HK-2 (cell line): ENCODE measurements around the gene STOML1.
"Not testable (repeated sequence)": the region's sequence is repeated elsewhere in the genome, so short reads cannot be mapped to it uniquely, and the experiment has no call there.

Source experiments
- DNase-seq: peaks from one replicate; pipeline ENCODE4 v3.0.0-alpha.2; 2018; ENCODE audit not compliant: unreplicated experiment

The STOML1 gene

DNA sequence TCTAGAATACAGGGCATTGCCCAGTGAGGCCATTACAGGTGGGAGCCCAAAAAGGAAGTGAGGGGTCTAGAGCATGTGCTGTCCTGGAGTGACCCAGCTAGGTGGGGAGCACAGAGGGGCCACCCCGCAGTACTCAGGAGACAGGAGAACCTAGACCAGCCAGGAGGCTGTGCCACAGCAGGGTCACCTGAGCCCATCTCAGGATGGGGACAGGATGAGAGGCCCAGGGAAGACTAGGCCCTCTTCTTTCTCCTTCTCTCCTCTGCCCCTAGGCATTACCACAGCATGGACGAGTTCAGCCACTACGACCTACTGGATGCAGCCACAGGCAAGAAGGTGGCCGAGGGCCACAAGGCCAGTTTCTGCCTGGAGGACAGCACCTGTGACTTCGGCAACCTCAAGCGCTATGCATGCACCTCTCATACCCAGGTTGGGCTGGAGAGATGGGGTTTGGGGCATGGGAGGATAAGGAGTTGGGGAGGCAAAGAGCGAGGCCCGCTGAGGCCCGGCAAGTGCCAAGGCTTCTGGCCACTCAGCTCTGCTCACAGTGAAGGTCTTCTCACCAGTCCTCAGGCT, 45.2 kb downstream of the STOML1 start:
- no peak for DNase-seq

DNA sequence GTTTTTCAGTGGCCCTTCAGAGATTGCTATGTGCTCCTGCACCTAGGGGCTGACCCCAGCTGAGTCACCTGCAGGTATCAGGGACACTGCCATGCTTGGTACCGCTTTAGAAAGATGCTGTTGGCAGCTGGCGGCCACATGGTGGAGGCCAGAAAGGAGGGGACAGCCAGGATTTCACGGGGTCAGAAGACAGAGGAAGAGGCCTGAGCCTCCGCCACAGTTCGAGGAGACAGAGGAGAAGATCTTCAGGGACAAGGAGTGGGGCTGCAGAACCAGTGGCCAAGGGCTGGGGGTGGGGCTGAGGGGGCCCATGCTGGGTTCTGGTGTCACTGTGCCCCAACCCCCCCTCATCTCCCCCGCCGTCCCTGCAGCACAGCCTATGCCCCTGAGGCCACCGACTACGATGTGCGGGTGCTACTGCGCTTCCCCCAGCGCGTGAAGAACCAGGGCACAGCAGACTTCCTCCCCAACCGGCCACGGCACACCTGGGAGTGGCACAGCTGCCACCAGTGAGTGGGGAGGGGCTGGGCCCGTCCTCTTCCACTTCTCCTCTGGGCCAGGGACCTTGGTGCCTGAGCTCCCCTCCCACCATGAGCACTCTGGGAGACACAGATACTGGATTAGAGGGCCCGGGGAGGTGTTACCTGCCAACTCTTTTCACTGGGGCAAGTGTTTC, 45.9 kb downstream of the STOML1 start:
- DNase-seq: no peak

GRCh38 chr15:73945130-73945508, 47.0 kb downstream of the STOML1 start:
- no peak for DNase-seq

DNA sequence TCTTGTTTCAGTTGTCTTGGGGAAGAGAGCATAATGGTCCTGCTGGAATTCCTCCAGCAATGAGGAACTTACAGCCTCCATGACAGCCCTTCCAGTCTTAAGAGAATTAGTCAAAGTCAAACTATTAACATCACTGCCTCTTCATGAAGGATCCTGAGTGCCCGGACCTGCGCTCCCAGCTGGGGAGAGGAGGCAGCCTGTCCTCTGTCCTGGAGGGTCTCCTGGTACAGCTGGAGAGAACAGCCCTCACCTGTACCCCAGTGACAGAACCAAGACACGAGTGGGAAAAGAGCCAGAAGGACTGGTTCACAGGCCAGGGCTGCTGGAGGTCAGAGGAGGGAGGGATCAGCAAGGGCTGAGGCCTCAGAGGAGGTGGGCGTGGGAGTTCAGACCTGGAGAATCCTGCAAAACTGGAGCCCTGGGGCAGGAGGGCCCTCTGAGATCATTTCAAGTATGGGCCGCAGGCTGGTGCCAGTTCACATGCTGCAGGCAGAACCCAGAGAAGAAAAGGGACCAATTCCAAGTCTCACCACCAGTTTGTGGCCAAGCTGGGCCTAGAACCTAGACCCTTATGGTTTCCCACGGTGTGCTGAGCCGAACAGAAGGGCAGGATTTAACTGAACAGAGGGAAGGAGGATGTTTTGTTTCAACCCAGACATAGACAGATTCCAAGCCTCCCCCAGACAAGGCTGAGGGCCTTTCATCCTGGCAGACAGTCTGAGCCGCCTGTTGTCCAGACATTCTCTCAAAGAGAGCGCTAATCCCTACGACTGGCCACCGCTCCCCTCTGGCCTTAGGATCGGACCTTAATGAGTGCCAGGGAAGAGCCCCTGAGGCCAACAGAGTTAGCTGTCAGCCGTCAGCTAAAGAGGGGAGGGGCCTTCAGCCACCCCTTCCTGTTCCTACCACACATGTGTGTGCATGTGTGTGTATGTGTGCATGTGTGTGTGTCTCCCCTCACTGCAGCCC, 47.6 kb downstream of the STOML1 start:
- no peak for DNase-seq

DNA sequence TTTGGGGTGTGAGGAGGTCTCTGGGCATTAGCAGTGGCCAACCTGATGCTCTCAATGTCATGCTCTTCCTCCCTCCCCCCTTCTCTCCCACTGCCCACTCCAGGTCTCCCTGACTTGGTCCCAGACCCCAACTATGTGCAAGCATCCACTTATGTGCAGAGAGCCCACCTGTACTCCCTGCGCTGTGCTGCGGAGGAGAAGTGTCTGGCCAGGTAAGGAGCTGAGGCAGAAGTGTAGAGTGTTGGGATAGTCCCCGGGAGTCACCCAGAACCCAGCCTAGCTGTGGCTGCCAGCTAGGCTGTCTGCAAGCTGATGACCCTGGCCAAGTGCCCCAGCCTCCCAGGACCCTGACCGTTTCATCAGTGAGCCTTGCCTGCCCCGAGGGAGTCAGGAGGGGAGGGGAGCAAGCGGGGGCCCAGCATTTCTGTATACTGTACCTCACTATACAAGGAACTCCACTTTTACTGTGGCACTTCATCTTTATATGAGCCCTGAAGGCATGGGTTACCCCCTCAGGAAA, 49.3 kb downstream of the STOML1 start:
- DNase-seq: no peak

GRCh38 chr15:73941871-73942635, 50.0 kb downstream of the STOML1 start:
- DNase-seq: peak; percentile 38

DNA sequence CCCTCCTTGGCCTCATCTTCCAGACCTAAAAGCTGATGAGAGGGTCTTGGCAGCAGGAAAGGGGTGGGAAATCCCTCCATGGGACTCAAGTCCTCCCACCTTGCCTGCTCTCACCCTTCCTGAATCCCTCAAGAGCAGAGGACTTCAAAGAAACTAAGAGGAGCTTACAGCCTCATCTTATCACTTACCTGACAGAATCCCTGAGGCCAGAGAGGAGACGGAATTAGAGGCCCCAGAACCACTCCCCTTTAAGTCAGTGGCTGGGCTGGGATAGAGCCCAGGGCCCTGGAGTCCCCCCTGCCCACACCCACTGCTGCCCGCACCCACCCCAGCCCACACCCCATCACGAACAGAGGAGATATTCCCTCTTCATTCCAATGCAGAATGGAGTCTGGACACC, 50.6 kb downstream of the STOML1 start:
- no peak for DNase-seq

GRCh38 chr15:73941044-73941443, 51.1 kb downstream of the STOML1 start:
- peak; percentile 70 for DNase-seq

GRCh38 chr15:73940061-73940981, 51.8 kb downstream of the STOML1 start:
- DNase-seq: no peak

DNA sequence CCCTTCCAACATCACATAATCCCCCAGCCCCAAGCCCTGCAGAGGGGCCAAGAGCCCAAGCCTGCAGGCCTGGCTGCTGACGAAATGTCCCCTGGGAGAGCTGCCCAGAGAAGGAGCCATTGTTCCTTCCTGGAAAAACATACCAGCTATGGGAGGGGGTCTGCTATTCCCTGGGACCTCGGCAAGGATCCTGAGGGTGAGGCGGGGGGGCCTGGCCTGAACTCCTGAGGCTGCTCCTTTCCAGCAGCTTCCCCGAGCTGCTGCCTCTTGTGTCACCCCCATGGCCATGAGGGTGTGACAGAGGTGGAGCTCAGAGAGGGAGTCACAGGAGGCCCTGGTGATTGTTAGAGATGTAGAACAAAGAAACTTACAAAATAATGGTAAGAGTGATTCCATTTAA, 53.0 kb downstream of the STOML1 start:
- DNase-seq: no peak

DNA sequence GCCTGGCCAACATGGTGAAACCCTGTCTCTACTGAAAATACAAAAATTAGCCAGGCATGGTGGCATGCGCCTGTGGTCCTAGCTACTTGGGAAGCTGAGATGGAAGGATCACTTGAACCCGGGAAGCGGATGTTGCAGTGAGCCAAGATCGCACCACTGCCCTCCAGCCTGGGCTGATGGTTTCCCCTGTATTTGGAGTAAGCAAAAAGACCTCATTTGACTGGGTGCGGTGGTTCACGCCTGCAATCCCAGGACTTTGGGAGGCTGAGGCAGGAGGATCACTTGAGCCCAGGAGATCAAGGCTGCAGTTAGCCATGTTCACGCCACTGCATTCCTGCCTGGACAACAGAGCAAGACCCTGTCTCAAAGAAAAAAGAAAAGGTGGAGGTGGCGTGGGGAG, 53.6 kb downstream of the STOML1 start:
- not testable (repeated sequence) for DNase-seq

DNA sequence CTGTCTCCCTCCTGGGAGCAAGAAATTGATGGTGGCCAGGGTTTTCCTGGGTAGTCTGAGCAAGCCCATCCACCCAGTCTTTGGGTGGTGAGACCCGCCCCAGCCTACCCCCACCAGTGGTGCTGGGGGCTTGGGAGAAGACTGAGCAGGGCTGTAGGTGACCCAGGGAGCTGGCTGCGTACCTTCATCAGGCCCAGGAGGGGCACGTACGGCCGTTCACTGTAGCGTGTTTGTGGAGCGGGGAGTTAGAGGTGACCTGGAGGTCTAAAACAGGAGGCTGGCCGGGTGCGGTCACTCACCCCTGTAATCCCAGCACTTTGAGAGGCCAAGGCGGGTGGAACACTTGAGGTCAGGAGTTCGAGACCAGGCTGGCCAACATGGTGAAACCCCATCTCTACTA, 54.4 kb downstream of the STOML1 start:
- no peak for DNase-seq

DNA sequence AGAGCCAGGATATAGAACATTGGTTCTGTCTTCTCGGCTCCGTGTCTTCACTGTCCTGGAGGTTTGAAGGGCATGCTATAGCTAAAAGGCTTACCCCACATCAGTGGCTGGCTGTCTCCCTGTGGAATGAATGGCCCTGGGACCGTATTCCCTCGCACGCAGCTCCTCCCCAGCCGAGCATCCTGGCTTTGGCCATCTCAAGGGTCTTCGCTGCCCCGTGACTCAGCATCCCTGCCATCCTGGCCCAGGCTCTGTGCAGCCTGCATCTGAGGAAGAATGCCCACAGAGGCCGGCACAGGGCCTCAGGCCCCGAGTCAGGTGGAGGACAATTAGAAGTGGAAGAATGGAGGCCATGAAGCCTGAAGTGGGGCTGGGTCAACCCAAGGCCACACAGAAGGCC, 54.8 kb downstream of the STOML1 start:
- DNase-seq: no peak

DNA sequence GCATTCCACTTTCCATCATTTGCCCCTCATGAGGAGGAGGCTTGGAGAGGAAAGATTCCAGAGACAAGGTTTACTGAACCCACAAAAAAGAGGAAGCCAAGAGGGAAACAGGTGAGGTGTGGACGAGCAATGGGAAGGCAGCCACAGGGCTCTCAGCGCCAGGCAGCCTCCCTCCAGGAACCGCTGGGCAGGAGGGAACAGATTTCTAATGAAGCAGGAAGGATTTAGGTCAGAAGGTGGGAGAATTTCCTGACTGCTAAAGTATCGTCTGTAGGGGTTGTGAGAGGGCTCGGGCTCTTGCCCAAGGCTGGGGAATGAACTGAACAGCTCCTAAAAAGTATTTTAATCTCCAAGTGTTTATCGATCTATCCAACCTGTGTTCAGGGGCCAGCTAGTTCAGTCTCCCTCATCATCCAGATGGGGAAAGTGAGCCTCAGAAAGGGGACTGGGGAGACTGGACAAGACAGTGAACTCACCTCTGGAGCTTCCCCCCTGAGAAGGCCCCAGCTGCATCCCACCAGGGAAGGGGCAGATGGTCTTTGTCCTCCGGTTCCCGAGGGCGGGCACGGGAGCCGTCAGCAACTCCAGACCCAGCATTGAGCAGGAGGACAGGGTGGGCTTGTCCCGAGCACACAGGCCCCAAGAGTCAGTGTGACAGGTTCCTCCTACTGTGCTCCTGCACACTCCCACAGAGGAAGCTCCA, 55.4 kb downstream of the STOML1 start:
- no peak for DNase-seq

DNA sequence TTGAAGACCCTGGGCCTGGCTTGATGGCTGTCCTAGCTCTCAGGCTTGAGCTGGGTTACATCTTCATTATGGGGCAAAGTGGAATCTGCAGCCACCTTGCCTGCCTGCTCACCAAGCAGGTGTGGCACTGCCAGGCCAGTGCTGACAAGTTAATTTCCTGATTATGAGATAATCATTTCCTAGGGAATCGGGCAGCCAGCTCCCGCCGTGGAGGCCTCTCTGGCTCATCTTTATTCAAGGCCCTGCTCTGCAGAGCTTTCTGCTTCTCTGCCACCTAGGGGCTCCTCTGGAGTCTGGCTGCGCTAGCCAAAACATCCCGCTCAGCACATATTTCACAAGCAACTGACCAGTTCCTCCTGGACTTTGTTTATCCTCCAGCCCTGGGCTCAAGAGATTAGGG, 55.9 kb downstream of the STOML1 start:
- peak; percentile 22 for DNase-seq

- DNase-seq: no peak
These were observed 56.5 kb downstream of the STOML1 start for GRCh38 chr15:73935547-73935946.

DNA sequence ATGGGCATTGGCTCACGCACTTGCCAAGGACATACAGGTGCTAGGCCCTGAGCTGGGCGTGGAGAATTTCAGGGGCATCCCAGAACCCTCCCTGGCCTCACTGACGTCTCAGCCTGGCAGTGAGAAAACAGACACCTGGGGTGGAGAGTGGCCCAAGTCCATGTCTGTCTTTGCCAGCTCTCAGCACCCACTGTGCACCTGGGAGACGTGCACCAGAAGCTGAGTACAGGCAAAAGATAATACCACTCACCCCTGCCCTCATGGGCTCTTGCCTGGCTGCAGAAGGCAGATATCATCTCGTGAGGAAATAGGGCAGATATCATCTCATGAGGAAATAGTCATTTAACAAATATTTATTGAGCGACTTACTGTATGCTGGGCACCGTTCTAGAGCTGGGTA, 57.8 kb downstream of the STOML1 start:
- DNase-seq: no peak

DNA sequence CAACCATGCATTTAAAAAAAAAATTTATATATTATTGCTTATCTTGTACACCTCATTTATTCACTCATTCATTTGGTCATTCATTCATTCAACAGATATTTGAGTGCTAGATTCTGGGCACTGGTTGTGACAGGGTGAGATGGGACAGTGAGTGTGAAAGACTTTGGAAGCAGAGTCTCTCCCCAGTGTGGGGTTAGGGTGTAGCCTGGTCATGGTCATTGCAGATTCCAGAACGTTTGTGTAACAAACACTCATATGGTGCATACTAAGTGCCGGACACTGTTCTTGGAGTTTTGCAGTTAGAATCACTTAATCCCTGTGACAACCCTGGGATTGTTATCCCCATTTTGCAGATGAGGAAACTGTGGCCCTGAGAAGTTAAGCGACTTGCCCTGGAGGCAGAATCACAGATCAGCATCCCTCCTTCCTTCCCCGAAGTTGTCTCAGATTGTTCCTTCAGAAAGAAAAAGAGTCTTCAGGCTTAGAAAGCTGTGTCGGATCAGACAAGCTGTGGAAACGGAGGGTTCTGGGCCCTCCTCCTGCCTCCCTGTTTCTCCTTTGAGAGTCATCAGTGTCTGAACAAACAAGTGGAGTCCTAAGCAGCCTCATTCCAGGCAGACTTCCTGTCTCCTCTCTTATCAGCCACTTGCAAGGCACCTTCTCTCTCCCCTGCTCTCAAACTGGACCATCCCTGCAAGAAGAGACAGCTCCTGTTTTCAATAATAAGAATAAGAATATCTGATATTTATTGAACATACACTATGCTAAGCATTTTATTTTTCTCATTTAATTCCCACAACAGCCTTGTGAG, 59.5 kb downstream of the STOML1 start:
- no peak for DNase-seq

DNA sequence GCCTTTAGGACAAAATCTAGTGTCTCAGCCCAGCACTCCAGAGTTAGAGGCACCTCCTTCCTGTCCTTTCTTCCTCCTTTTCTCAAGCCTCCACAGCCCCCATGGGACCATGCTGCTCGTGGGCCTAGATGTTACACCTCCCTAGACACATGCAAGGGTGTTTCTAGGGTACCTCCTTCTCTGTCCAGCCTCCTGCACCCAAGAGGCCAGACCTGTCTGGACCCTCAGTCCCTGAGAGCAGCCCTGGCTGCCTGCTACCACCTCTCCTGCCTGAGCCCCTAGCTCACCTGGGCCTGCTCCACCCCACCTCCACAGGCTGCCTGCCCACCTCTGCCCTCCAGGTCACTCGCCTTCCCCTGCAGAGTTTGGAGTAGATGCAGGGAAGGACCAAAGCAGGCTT, 60.7 kb downstream of the STOML1 start:
- DNase-seq: no peak
